HG03108 (cell line): ENCODE measurements around the gene KLF17.

ENCODE experiments used
- ATAC-seq: cut with Tn5 transposase; IDR thresholded peaks from one replicate; pipeline ENCODE4 v1.9.1; 2021; ENCODE audit warnings: moderate library complexity; ENCODE audit not compliant: unreplicated experiment

Gene KLF17, protein sequence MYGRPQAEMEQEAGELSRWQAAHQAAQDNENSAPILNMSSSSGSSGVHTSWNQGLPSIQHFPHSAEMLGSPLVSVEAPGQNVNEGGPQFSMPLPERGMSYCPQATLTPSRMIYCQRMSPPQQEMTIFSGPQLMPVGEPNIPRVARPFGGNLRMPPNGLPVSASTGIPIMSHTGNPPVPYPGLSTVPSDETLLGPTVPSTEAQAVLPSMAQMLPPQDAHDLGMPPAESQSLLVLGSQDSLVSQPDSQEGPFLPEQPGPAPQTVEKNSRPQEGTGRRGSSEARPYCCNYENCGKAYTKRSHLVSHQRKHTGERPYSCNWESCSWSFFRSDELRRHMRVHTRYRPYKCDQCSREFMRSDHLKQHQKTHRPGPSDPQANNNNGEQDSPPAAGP

GRCh38 chr1:44118682-44119081, at the start of gene KLF17:
TSS of gene KLF17 (plus strand) at chr1:44118821. CDS start at chr1:44118908, 87 bp downstream.
- ATAC-seq, result no peak

- ATAC-seq, result no peak
Measured at GRCh38 chr1:44071461-44071860, 47.2 kb upstream of the KLF17 start.

DNA sequence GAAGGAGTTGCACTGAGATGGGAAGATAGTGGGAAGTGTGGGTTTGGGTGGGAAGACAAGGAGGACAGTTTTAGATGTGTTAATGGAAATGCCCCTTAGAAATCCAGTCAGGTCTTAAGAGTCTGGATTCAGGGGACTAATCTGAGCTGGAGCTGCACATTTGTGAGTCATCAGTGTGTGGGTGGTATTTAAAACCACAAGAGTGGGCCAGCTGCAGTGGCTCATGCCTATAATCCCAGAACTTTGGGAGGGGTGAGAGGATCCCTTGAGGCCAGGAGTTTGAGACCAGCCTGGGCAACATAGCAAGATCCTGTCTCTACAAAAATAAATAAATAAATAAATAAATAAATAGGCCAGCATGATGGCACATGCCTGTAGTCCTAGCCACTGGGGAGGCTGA, 46.4 kb upstream of the KLF17 start:
- ATAC-seq, result no peak

DNA sequence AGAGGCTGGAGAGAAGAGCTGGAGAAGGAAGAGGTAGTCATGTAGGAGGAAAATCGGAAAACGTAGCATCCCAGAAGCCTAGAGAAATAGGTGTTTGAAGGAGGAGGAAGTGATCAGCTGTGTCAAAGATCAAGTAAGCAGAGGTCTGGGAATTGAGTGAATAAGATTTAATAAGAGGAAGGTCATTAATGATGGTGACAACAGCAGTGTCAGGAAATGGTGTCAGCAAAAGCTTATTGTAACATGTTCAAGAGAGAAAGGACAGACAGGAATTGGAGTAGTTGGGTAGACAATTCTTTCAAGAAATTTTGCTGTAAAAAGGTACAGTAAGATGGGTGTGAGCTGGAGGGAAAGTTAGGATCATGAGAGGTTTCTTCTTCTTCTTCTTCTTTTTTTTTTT, 45.8 kb upstream of the KLF17 start:
- no peak for ATAC-seq

DNA sequence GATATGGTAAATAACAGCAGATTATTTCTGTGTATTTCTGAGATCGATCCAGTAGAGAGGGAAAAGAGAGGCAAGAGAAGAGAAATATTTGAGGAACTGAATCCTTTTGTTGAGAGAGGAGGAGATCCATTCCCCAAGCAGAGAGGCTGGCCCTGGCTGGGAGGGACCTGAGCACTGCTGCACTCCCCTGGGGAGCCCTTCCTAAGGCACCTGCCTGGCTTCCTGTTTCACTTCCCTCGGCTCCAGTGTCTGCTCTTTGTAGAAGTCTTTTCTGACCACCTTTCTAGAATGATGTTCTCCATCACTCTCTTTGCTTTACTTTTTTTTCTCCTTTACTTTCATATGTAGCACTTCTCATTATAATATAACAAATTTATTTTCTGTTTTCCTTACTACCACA, 45.1 kb upstream of the KLF17 start:
- ATAC-seq, result no peak

DNA sequence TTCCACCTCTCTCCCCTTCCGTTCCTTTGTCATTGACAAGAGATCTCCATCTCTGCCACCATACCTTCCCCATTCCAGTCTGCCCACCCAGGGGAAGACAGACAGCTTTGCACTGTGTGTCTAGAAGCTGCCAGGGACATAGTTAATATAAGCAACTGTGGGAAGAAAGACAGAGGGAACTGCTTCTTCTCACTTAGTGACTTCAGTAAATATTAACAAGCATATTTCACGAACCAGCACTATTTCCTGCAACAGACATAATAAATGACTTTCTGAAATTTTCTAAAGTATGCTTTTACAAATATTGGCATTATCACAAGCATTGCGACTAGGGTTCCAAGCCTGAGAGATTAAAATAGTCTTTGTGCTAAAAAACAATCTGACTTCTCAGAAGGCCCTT, 44.2 kb upstream of the KLF17 start:
- ATAC-seq, result no peak

GRCh38 chr1:44076066-44076465, 42.6 kb upstream of the KLF17 start:
- no peak for ATAC-seq

DNA sequence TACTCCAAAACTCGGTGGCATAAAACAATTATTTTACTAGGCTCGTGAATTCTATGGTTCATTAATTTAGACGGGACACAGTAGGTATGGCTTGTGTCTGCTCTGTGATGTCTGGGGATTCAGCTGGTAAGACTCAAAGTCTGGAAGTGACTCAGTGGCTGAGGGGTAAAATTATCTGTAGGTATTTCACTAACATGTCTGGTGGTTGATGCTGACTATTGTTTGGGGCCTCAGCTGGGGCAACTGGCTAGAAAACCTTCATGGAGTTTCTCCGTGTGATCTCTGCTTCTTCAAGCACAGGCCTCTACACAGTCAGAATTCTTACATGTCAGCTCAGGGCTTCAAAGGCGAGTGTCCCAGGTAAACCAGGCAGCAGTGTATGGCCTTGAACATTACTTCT, 41.2 kb upstream of the KLF17 start:
- ATAC-seq, result no peak

- ATAC-seq, result no peak
Measured at GRCh38 chr1:44078104-44078503, 40.5 kb upstream of the KLF17 start.

DNA sequence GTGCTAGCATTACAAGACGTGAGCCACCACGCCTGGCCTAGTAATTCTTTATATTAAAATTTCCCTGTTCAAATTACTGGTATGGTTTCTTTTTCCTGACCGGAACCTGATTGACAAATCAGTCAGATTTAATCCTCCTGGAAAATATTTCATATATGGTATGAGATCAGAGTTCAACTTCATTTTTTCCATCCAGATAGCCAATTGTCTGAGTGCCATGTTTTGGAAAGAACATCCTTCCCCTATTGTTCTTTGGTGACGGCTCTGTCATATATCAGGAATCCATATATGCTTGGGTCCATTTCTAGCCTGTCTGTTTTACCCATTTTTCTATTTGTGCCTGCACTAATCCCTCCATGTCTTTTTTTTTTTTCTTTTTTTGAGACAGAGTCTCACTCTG, 39.1 kb upstream of the KLF17 start:
- ATAC-seq, result no peak

GRCh38 chr1:44084998-44085675, 33.5 kb upstream of the KLF17 start:
- ATAC-seq, result no peak

DNA sequence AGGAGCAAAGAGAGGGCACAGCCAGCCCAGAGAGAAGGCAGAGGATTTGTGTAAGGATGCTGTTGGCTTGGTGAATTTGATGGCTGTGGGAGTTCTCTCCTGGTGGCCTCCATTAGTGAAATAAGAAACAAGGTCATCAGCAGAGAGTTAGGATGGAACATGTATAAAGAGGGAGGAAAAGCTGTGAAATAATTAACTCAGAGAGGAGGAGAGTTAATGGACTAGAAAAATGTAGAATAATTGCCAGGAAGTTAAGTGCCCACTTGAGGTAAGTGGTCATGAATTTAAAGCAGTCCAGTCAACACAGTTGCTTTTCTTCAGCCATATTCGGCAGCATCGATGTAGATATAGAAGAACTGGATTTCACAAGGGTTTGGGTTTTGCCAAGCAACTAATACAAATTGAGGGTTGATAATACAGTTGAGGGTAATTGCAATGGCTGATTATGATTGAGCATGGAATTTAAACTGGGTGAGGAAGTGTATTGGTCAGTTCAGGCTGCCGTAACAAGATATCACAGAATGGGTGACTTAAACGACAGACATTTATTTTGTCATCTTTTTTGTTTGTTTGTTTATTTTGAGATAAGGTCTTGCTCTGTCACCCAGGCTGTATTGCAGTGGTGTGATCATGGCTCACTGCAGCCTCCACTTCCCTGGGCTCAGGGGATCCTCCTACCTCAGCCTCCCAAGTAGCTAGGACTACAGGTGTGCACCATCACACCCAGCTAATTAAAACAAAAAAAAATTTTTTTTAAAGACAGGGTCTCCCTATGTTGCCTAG, 31.7 kb upstream of the KLF17 start:
- no peak for ATAC-seq

DNA sequence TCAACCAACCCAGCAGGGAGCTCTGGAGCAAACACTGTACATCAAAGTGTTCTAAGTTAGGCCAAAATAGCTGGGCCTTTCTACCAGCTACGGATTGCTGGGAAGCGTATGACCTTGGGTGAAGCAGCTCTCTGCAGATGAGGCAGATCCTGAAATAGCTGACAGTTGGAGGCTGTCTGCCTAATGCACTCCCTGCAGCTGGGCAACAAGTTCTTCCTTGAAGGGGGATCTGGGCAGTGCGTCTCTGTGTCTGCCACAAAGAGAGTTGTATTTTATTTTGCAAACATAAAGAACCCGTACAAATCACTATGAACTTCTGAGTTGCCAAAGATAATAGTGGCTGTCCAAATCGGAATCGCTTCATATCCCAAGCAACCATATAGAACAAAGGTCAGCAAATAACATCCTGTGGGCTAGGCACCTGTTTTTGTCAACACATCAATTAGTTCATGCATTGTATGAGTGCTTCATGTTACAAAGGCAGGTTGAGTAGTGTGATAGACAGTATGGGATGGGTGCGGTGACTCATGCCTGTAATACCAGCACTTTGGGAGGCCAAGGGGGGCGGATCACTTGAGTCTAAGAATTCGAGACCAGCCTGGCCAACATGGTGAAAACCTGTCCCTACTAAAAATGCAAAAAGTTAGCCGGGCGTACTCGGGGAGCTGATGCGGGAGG, 29.1 kb upstream of the KLF17 start:
- no peak for ATAC-seq

DNA sequence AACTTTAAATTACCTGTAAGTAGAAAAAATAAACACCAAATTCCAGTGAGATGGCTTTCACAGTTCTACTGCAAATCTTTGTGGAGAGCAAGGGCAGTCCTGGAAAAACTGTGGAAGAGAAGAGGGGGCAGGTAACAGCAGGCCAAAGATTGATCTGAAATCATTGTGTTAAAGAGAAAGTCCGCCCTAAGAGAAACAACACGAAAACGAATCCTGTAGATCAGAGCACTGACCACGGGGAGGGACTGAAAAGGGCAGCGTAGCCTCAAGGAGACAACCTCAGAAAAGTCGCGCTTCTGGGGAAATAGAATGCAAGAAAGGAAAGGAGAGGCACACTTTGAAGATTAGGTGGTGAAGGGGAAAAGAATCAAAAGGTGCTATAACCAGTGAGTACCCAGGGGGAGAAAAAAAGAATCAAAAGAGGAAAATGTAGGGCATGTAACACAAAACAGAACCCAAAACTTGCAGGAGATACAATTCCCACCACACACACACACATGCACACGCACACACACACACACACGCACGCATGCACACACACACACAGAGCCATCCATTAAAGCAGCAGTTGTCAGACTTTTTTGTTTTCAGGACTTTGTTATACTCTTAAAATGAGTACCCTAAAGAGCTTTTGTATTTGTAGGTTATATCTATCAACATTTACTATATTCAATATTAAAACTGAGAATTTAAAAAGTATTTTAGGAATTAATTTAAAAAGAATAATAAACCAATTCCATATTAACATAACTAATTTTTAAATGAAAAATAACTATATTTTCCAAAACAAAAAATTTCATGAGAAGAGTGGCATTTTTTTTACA, 28.0 kb upstream of the KLF17 start:
- no peak for ATAC-seq

- ATAC-seq, result no peak
Measured at GRCh38 chr1:44094047-44094446, 24.6 kb upstream of the KLF17 start.

DNA sequence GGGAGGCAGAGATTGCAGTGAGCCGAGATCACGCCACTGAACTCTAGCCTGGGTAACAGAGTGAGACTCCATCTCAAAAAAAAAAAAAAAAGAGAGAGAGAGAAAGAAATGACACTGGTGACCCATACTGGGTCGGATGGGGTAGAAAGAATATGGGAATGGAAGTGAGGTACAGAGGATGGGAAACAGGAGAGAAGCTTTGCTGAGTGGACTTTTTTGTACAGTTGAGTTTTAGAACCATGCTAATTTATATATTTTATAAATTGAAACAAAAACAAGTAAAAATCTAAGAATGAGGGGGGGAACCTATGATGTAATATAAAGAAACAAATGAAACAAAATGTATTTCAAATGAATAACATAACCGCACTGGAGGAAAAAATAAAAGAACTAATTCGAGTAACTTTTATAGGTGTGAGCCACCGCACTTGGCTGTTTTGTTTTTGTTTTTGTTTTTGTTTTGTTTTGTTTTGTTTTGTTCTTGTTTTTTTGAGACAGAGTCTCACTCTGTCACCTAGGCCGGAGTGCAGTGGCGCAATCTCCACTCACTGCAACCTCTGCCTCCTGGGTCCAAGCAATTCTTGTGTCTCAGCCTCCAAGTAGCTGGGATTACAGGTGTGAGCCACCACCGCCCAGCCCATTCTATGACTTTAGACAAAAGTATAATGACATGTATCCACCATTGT, 18.3 kb upstream of the KLF17 start:
- no peak for ATAC-seq

DNA sequence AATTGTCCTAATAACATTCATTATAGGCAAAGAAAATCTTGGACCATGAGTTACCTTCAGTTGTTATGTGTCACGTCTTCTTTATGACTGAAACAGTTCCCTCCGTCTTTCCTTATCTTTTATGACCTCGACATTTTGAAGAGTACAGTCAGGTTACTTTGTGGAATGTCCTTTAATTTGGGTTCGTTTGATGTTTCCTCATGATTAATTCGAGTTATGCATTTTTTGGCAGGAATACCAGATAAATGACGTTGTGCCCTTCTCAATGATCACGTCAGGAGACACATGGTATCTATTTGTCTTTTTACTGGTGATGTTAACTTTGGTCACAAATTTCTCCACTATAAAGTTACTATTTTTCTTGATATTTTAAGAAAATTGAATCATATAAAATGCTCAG, 17.3 kb upstream of the KLF17 start:
- ATAC-seq, result no peak

DNA sequence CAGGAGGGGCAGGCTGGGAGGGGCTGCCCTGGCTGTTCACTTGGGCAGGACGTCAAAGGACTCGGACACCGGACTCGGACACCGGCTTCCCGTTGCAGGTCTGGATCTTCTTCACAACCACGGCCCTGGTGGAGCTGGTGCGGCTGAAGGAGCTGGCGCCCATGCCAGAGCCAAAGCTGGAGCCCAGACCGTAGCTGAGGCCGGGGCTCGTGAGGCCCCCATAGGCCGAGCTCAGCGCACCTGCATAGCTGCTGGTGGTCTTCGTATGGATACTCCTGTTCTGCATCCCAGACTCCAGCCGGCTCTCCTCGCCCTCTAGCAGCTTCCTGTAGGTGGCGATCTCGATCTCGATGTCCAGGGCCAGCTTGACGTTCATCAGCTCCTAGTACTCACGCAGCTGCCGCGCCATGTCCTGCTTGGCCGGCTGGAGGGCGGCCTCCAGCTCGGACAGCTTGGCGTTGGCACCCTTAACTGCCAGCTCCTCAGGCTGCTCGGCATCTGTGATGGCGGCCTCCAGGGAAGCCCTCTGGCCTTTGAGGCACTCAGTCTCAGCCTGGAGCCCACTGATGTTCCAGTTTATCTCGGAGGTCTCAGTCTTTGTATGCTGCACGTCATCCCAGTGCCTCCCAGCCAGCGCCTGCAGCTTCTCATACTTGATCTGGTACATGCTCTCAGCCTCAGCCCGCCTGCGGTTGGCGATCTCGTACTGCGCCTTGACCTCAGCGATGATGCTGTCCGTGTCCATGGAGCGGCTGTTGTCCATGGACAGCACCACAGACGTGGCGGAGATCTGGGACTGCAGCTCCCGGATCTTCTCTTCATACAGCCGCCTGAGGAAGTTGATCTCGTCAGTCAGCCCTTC, 15.1 kb upstream of the KLF17 start:
- ATAC-seq, result no peak

- no peak for ATAC-seq
Measured at GRCh38 chr1:44105810-44106209, 12.8 kb upstream of the KLF17 start.
